Gastrocnemius medialis (tissue), 4 donors: ENCODE measurements around the gene ZNF227.

Experiments used
- POLR2A ChIP-seq, 2 donors: fragments of 450-650 bp; IDR thresholded peaks; one replicate each; pipeline ENCODE4 v1.6.1; 2017; ENCODE audit warnings: antibody characterized with exemption in 2 of 2, mild to moderate bottlenecking in 2 of 2, moderate library complexity in 2 of 2
- TF ChIP-seq, protein P1 (sequence below), 5 experiments: fragments of 450-650 bp in 3 of 5; fragments of 200-600 bp in 2 of 5; sonication (generic) in 2 of 5; IDR thresholded peaks in 4 of 5; conservative IDR thresholded peaks in 1 of 5; 1 replicate in 4 of 5; 2 replicates in 1 of 5; pipeline ENCODE4 v1.5.1; 2016 to 2019; ENCODE audit warnings: antibody characterized with exemption in 5 of 5, mild to moderate bottlenecking in 3 of 5, moderate library complexity in 3 of 5

DNA sequence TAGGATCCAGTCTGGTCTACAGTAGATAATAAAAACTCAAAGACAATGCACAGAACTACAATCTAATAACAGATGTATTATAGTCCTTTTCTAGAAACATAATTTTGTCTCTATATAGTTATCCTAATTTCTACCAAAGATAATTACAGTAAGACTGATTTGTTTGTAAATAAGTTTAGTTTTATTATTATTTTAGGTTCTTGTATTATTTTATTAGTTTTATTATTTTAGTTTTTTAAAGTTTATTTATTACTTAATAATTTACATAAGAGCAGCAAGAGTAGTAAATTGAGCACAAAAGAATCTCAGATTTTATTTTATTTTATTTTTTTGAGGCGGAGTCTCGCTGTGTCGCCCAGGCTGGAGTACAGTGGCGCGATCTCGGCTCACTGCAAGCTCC is 22.3 kb upstream of the ZNF227 start:
- TF ChIP-seq, protein P1, sequence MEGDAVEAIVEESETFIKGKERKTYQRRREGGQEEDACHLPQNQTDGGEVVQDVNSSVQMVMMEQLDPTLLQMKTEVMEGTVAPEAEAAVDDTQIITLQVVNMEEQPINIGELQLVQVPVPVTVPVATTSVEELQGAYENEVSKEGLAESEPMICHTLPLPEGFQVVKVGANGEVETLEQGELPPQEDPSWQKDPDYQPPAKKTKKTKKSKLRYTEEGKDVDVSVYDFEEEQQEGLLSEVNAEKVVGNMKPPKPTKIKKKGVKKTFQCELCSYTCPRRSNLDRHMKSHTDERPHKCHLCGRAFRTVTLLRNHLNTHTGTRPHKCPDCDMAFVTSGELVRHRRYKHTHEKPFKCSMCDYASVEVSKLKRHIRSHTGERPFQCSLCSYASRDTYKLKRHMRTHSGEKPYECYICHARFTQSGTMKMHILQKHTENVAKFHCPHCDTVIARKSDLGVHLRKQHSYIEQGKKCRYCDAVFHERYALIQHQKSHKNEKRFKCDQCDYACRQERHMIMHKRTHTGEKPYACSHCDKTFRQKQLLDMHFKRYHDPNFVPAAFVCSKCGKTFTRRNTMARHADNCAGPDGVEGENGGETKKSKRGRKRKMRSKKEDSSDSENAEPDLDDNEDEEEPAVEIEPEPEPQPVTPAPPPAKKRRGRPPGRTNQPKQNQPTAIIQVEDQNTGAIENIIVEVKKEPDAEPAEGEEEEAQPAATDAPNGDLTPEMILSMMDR (IDR thresholded peaks at IDR 0.05 in 4 of 5, conservative IDR thresholded peaks at IDR 0.05 in 1 of 5), result no peak
- TF ChIP-seq POLR2A (IDR thresholded peaks at IDR 0.05), result no peak
